NCI-H69 (cell line): ENCODE data around the gene ZNF609.
"Not testable (repeated sequence)": the region's sequence is repeated elsewhere in the genome, so short reads cannot be mapped to it uniquely, and the experiment has no call there.

ENCODE experiments used
- DNase-seq: peaks from one replicate; lab custom pipeline; 2025; lab: John Stamatoyannopoulos, UW

ZNF609 gene

GRCh38 chr15:64583983-64584382 is 123.6 kb downstream of the ZNF609 start:
- DNase-seq: no peak

DNA sequence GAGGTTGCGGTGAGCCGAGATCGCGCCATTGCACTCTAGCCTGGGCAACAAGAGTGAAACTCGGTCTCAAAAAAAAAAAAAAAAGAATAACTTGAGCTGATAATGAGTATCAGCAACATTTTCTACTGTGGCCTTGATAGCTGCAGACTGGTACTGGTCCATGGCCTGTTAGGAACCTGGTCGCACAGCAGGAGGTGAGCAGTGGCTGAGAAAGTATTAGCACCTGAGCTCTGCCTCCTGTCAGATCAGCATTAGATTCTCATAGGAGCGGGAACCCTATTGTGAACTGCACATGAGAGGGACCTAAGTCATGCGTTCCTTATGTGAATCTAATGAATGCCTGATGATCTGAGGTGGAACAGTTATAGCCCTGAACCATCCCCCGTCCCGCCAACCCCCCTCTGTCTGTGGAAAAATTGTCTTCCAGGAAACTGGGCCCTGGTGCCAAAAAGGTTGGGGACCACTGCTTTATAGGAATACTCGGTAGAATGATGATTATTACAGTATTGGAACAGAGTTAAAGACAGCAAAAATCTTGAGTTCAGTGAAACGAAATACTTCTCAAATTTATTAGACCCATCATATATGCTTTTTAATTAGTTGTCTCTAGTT is 126.0 kb downstream of the ZNF609 start:
- DNase-seq: no peak

DNA sequence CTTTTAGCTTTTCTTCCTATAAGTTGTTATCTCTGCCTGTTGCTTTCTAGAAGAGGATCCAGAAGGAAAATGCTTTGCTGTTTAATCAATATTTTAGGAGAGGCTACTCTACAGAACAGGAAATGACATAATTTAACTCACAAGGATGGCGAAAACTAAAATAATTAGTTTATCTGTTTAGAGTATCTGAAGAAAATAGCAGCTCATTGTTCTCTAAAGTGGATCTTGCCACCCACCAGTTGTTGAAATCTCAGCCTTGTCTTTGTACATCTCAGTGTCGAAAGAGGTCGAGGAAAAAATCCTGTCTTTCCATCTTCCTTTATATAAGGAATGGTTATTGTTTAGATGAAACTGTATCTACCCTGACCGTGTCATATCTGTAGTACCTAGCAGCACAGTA is 126.6 kb downstream of the ZNF609 start:
- DNase-seq: no peak

DNA sequence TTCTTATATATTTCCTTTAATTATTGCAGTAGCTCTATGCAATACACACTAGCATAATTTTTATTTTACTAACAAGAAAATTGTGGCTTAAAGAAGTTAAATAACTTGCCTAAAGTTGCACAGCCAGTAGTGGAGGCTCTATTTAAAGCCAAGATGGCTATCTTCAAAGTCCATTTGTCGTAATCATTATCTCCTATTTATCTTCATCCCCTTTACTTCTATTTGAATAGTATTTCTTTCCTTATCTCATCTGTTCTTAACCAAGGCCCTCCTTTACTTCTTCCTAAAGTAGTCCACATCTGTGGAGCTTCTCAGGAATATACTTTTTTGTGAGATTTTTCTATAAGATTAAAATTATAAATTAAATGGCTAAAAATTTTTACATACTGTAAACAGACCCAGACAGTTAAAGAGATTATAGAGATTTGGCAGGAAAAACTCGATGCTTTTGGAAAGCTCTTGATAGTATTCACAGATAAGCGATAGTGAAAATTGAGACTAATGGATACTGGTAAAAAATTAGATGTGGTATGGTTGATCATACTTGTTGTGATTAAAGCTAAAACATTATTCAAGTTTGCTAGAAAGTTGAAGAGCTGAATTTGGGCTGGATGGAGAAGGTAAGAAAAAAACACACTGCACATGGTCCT is 129.2 kb downstream of the ZNF609 start:
- no peak for DNase-seq

GRCh38 chr15:64592845-64593244 is 132.5 kb downstream of the ZNF609 start:
- DNase-seq: not testable (repeated sequence)

GRCh38 chr15:64596701-64597476 is 136.5 kb downstream of the ZNF609 start:
- DNase-seq: peak; percentile 90

- DNase-seq: no peak
These were observed 137.1 kb downstream of the ZNF609 start for GRCh38 chr15:64597477-64597822.

DNA sequence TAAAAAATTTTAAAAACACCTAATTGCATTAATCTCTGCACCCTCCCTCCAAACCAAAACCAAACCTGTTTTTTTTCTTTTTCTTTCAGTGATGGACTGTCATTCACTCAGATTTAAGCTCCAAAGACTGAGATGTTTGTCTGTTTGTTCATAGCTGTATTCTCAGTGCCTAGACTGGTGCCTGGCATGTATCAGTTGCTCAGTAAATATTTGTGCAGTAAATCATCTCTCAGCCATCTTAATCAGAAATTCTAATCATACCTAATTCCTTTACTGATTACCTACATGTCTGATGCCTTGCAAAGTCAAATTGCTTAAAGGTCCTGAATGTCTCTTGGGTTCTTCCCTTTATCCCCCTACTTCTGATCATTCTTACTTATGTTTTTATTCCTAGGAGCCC is 138.8 kb downstream of the ZNF609 start:
- DNase-seq: no peak

GRCh38 chr15:64599716-64600115 is 139.3 kb downstream of the ZNF609 start:
- DNase-seq: peak; percentile 27

DNA sequence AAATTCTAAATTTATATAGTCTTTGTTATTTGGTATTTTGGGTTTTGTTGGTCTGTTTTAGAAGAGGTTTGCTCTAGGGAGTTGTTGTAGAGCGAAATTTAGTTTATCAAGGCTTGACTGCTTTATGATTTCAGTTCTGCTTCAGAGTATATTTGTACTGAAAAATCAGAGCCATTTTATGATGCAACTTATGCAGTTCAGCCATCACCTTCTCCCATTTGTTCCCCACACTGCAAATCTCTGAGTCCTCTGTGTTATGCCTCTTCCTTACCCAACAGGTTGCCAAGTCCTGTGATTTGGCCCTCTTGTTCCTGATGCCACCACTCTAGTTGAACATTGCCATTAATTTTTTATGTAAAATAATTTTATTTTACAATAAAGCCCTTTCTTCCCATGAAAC is 140.4 kb downstream of the ZNF609 start:
- DNase-seq: peak; percentile 16

DNA sequence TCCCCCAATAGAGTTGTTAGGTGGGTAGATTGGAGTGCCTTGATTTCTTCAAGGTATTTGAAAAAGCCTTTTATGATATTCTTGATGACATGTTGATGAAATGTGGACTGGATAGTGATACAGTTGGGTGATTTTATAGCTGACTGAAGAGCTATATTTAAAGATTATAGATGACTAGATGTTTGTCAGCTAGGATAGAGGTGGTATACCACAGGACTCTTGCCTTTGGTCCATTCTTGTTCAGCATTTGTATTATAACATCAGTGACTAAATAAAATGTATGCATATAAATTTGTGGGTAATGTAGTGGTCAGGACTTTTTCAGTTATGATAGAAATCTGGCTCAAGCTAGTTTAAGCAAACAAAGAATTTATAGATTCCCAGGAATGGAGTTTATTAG is 143.9 kb downstream of the ZNF609 start:
- no peak for DNase-seq

GRCh38 chr15:64607416-64607815 is 147.0 kb downstream of the ZNF609 start:
- DNase-seq: not testable (repeated sequence)

DNA sequence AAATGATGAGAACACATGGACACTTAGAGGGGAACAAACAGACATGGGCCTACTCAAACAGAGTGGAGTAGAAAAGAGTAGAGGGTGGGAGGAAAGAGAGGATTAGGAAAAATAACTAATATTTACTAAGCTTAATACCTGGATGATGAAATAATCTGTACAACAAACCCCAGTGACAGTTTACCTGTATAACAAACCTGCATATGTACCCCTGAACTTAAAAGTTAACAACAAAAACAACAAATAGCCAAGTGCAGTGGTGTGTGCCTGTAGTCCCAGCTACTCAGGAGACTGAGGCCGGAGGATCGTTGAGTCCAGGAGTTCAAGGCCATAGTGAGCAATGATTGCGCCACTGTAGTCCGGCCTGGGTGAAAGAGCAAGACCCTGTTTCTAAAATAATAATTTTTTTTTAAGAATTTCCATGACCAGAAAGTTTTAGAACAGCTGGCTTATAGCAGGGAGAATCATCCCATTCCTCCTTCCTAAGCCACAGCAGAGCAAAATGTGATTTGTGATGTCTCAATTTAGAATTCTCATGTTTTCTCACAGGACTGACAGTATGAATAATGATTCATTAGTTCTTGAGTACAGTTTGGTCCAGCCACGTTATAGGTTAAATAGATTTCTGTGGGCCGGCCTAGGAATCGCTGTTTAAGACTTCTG is 150.0 kb downstream of the ZNF609 start:
- no peak for DNase-seq

- no peak for DNase-seq
These were observed 150.8 kb downstream of the ZNF609 start for GRCh38 chr15:64611085-64611725.

DNA sequence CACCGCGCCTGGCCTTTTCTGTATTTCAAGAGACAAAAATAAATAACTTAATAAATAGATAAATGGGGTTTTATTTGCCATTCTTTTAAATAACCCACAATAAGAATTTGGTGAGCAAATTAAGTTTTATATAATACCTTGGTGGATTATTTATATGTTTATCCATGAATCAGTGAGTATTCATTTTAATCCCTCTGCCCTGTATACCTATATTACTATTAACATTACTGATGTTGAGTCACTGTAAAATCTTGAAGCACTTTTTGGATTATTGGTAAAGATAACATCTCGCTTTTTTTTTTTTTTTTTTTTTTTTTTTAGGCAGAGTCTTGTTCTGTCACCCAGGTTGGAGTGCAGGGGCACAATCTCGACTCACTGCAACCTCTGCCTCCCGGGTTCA is 154.1 kb downstream of the ZNF609 start:
- no peak for DNase-seq

- no peak for DNase-seq
These were observed 157.3 kb downstream of the ZNF609 start for GRCh38 chr15:64617727-64618126.

DNA sequence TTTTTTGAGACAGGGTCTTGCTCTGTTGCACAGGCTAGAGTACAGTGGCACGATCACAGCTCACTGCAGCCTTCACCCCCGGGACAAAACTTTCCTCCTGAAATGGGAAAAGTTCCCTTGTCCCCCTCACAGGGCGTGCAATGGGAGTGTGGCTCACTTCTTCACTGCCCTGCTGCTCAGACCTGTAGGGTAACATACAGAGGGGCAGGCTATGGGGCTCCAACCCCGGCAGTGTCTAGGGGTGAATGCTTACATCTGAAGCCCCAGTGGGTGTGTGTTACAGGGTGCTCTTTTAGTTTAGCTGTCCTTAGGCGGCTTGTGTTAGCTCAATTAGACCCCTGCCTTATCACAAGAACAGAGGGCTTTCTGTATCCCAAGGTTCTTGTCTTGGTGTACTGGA is 157.8 kb downstream of the ZNF609 start:
- DNase-seq: no peak

GRCh38 chr15:64618540-64618939 is 158.2 kb downstream of the ZNF609 start:
- no peak for DNase-seq

- DNase-seq: peak; percentile 58
These were observed 159.8 kb downstream of the ZNF609 start for GRCh38 chr15:64619880-64620839.

DNA sequence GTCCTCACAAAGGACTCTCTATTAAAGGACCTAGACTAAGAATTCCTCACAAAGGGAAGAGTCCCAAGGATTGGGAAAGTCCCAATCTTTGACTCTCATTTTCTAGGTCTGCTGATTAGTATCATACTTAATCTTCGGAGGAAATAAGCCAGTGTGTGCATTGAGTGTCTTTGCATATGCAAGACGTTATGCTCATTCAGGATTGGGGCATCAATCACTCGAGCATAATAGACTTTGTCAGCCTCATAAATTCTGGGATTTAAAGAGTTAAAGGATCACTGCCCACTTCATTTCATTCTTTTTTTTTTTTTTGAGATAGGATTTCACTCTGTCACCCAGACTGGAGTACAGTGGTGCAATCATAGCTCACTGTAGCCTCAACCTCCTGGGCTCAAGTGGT is 160.7 kb downstream of the ZNF609 start:
- no peak for DNase-seq
